Suprapubic skin (tissue), 3 donors: ENCODE measurements around the gene SPAG9.

Source experiments
- EP300 ChIP-seq: sonication (generic); formaldehyde crosslinking; IDR thresholded peaks from one replicate; pipeline ENCODE4 v1.6.1; 2017; ENCODE audit warnings: antibody characterized with exemption
- TF ChIP-seq, protein P1 (sequence below), 2 donors: fragments of 200-600 bp in 1 of 2; fragments of 450-650 bp in 1 of 2; sonication (generic) in 1 of 2; IDR thresholded peaks; one replicate each; pipeline ENCODE4 v1.5.1; 2016 to 2019; ENCODE audit warnings: antibody characterized with exemption in 2 of 2, mild to moderate bottlenecking in 1 of 2, moderate library complexity in 1 of 2

DNA sequence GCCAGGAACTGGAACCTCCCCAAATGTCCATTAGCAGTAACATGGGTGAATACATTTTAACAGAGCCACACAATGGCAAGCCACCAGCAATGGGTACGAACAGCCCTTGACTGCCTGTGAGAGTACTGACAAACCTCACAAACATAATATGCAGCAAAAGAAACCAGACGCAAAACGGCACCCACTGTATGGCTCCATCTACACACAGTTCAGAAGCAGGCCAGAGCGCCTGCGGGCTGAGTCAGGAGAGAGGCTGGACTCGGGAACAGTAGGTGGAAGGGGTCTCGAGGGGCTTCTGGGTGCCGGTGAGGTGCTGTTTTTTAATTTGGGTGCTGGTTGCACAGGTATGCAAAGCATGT lies 177.1 kb downstream of the SPAG9 start:
- TF ChIP-seq EP300, result no peak
- TF ChIP-seq, protein P1, sequence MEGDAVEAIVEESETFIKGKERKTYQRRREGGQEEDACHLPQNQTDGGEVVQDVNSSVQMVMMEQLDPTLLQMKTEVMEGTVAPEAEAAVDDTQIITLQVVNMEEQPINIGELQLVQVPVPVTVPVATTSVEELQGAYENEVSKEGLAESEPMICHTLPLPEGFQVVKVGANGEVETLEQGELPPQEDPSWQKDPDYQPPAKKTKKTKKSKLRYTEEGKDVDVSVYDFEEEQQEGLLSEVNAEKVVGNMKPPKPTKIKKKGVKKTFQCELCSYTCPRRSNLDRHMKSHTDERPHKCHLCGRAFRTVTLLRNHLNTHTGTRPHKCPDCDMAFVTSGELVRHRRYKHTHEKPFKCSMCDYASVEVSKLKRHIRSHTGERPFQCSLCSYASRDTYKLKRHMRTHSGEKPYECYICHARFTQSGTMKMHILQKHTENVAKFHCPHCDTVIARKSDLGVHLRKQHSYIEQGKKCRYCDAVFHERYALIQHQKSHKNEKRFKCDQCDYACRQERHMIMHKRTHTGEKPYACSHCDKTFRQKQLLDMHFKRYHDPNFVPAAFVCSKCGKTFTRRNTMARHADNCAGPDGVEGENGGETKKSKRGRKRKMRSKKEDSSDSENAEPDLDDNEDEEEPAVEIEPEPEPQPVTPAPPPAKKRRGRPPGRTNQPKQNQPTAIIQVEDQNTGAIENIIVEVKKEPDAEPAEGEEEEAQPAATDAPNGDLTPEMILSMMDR (IDR thresholded peaks at IDR 0.05), result no peak
